Endodermal cell (in vitro differentiated cells): ENCODE measurements around the gene KCND3. TPM values are rescaled to one million over a fixed set of nuclear protein-coding genes. Genes with fewer than 3 reads are reported as not detected.

Source experiments
- DNase-seq: peaks from one replicate; pipeline ENCODE4 v3.0.0-alpha.2; 2017
- H3K27ac ChIP-seq: 2 replicates; pipeline ENCODE4 v1.5.1; 2013; ENCODE audit warnings: mild to moderate bottlenecking, low read depth, low read length, moderate library complexity
- H3K27me3 ChIP-seq: 2 replicates; pipeline ENCODE4 v1.6.1; 2013; ENCODE audit warnings: mild to moderate bottlenecking, low read length, moderate library complexity; ENCODE audit not compliant: insufficient read depth, control insufficient read depth, poor library complexity, severe bottlenecking
- H3K36me3 ChIP-seq: 2 replicates; pipeline ENCODE4 v1.7.0; 2013; ENCODE audit warnings: mild to moderate bottlenecking, low read length, moderate library complexity; ENCODE audit not compliant: control insufficient read depth, insufficient read depth
- H3K4me1 ChIP-seq: one replicate; pipeline ENCODE4 v1.7.0; 2013; ENCODE audit warnings: low read length; ENCODE audit not compliant: control insufficient read depth, insufficient read depth
- H3K4me3 ChIP-seq: 2 replicates; pipeline ENCODE4 v1.5.1; 2013; ENCODE audit warnings: mild to moderate bottlenecking, low read length, moderate library complexity
- H3K9ac ChIP-seq: 2 replicates; pipeline ENCODE4 v1.6.1; 2013; ENCODE audit warnings: mild to moderate bottlenecking, low read length, moderate library complexity; ENCODE audit not compliant: poor library complexity, severe bottlenecking; ENCODE audit errors: extremely low read depth
- H3K9me3 ChIP-seq: 2 replicates; pipeline ENCODE4 v1.6.1; 2013; ENCODE audit warnings: mild to moderate bottlenecking, low read length, moderate library complexity; ENCODE audit not compliant: control insufficient read depth
- H3K27ac Mint-ChIP-seq: 2 replicates; pipeline ENCODE4 v1.8.0; 2020; ENCODE audit warnings: mixed read lengths
- H3K27me3 Mint-ChIP-seq: 2 replicates; pipeline ENCODE4 v1.8.0; 2021; ENCODE audit warnings: mild to moderate bottlenecking, mixed read lengths; ENCODE audit not compliant: insufficient read depth
- H3K36me3 Mint-ChIP-seq: 2 replicates; pipeline ENCODE4 v1.8.0; 2020; ENCODE audit warnings: low read depth, mixed read lengths
- H3K4me1 Mint-ChIP-seq: 2 replicates; pipeline ENCODE4 v1.8.0; 2020; ENCODE audit warnings: mixed read lengths
- H3K4me3 Mint-ChIP-seq: 2 replicates; pipeline ENCODE4 v1.8.0; 2020; ENCODE audit warnings: mild to moderate bottlenecking, moderate library complexity, mixed read lengths
- H3K9me3 Mint-ChIP-seq: 2 replicates; pipeline ENCODE4 v1.8.0; 2020; ENCODE audit warnings: mild to moderate bottlenecking, mixed read lengths
- CTCF ChIP-seq: fragments of 200-600 bp; sonication (generic); conservative IDR thresholded peaks from 2 replicates; pipeline ENCODE4 v1.5.0; 2021; ENCODE audit warnings: antibody characterized with exemption, mild to moderate bottlenecking
- WGBS, 2 experiments: methylation state at CpG; one replicate each; pipeline versions ENCODE4 v1.1.5 to v1.1.7; 2013; ENCODE audit warnings: missing lambda C conversion rate in 2 of 2, mixed read lengths in 1 of 2; ENCODE audit not compliant: insufficient coverage in 1 of 2, insufficient read length in 1 of 2; 5-methylcytosine and 5-hydroxymethylcytosine counted together
- total RNA-seq, 2 donors: library from RNA; stranded (reverse); fragmentation: NEBNext Ultra II Directional in 1 of 2; extraction: Animal tissue kit (Norgen Biotek cat#: 25700) in 1 of 2; gene quantifications; 2 replicates in 1 of 2; 3 replicates in 1 of 2; pipeline ENCODE4 v1.2.1, GENCODE V29; 2021

The KCND3 gene
- total RNA-seq, 2 donors from 2014 or later: 0.13 TPM; not detected in 1

DNA sequence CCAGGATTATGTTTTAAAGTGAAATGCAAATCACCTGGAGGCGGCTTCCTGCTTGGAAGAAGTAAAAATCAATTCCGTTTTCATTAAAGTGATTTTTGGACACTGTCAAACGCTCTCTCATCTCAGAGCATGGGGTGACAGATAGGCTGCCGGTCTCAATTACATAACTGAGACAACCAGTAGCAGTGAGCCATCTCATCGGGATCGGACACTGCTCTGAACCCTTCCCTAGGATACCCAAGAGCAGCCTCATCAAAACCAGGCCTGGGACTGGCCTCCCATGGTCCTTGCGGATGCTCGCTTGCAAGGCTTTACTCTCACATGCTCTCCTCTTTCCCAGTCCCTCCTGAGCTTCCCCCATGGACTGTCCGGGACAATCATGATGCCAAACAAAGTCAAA lies 12.1 kb downstream of the KCND3 start:
- H3K27ac Mint-ChIP-seq: no peak overlapping the region
- 89 to 98% methylated on average over 5 to 9 of the region's 9 CpGs for WGBS, 2 experiments
- Histone ChIP-seq H3K36me3 (no peaks in the 10 kb centered on the region), H3K9me3 (no peaks in the 10 kb centered on the region), H3K27me3 (peaks cover 91% of the 10 kb centered on the region), H3K4me1 (peaks cover 2% of the 10 kb centered on the region), H3K27ac (no peak overlapping the region), H3K4me3 (no peak overlapping the region), H3K9ac (no peak overlapping the region)
- no peak for TF ChIP-seq CTCF
- H3K36me3 Mint-ChIP-seq: no peaks in the 10 kb centered on the region
- H3K4me1 Mint-ChIP-seq: peaks cover 11% of the 10 kb centered on the region
- peaks cover 92% of the 10 kb centered on the region for H3K27me3 Mint-ChIP-seq
- no peak overlapping the region for H3K4me3 Mint-ChIP-seq
- peaks cover 3% of the 10 kb centered on the region for H3K9me3 Mint-ChIP-seq
- no peak for DNase-seq

- H3K9me3 ChIP-seq: no peaks in the 10 kb centered on the region
- Mint-ChIP-seq H3K4me1 (peaks cover 11% of the 10 kb centered on the region), H3K36me3 (no peaks in the 10 kb centered on the region), H3K9me3 (peaks cover 3% of the 10 kb centered on the region), H3K27ac (no peak overlapping the region), H3K4me3 (no peak overlapping the region), H3K27me3 (peaks cover 89% of the 10 kb centered on the region)
- no peak overlapping the region for H3K4me3 ChIP-seq
- no peak for TF ChIP-seq CTCF
- H3K4me1 ChIP-seq: peaks cover 2% of the 10 kb centered on the region
- H3K36me3 ChIP-seq: no peaks in the 10 kb centered on the region
- 54% methylated on average over 2 to 3 of the region's 3 CpGs for WGBS, 2 experiments
- no peak for DNase-seq
- H3K9ac ChIP-seq: no peak overlapping the region
- H3K27me3 ChIP-seq: peaks cover 87% of the 10 kb centered on the region
- H3K27ac ChIP-seq: no peak overlapping the region
These were observed 12.6 kb downstream of the KCND3 start for GRCh38 chr1:111976842-111977241.

GRCh38 chr1:111976332-111976731 lies 13.1 kb downstream of the KCND3 start:
- peaks cover 11% of the 10 kb centered on the region for H3K4me1 Mint-ChIP-seq
- no peak for DNase-seq
- H3K9me3 ChIP-seq: no peaks in the 10 kb centered on the region
- H3K9me3 Mint-ChIP-seq: no peaks in the 10 kb centered on the region
- H3K4me1 ChIP-seq: peaks cover 2% of the 10 kb centered on the region
- H3K27me3 ChIP-seq: peaks cover 88% of the 10 kb centered on the region
- peaks cover 89% of the 10 kb centered on the region for H3K27me3 Mint-ChIP-seq
- H3K36me3 ChIP-seq: no peaks in the 10 kb centered on the region
- no peak overlapping the region for H3K27ac ChIP-seq
- TF ChIP-seq CTCF: no peak
- H3K4me3 Mint-ChIP-seq: no peak overlapping the region
- WGBS, 2 experiments: 88 to 92% methylated on average over 4 to 5 of the region's 5 CpGs
- H3K27ac Mint-ChIP-seq: no peak overlapping the region
- no peak overlapping the region for H3K9ac ChIP-seq
- no peaks in the 10 kb centered on the region for H3K36me3 Mint-ChIP-seq
- H3K4me3 ChIP-seq: no peak overlapping the region
